HG03565 (cell line): ENCODE results near the gene MAPK10.
"Not testable (repeated sequence)": the region's sequence is repeated elsewhere in the genome, so short reads cannot be mapped to it uniquely, and the experiment has no call there.

Experiments
- ATAC-seq: cut with Tn5 transposase; IDR thresholded peaks from one replicate; pipeline ENCODE4 v1.9.1; 2021; ENCODE audit warnings: mild to moderate bottlenecking, moderate library complexity; ENCODE audit not compliant: unreplicated experiment

The MAPK10 gene

GRCh38 chr4:86114563-86114962, 245.3 kb downstream of the MAPK10 start:
- no peak for ATAC-seq

DNA sequence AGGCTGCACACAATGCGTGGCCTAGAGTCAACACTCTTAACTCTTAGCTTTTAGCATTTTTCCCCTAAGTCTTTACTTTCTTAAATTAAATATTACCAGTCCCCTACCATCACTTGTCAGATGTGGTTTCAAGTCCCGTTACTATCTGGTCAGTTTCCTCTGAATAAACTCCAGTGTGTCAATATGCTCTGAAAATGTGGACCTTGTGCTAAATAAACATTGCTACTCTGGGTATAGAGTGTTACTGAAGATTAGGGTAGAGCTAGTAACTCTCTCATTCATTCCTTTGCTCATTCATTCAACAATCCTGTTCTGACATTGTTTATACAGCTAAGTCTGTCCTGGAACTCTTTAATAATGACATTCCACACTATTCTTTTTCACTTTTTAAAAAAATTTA, 251.0 kb downstream of the MAPK10 start:
- ATAC-seq: no peak

- ATAC-seq: no peak
These were observed 251.7 kb downstream of the MAPK10 start for GRCh38 chr4:86108137-86108536.

DNA sequence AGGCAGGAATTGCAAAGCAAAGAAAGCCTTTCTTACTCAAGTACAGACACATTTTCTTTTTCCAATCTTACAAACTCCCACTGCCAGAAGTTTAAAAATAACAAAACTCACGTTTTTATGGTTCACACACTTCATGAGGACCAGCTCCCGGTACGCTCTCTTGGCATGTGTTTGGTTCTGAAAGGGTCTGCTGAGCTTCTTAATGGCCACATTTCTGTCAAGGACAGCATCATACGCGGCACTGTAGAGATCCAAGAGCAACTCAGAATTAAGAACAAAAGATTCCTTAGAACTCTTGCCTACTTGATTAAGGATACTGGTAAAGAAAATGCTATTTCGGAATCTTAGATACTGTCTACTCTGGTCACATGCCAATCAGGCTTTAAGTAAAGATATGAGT, 252.7 kb downstream of the MAPK10 start:
- ATAC-seq: no peak

- no peak for ATAC-seq
These were observed 253.4 kb downstream of the MAPK10 start for GRCh38 chr4:86106475-86106874.

DNA sequence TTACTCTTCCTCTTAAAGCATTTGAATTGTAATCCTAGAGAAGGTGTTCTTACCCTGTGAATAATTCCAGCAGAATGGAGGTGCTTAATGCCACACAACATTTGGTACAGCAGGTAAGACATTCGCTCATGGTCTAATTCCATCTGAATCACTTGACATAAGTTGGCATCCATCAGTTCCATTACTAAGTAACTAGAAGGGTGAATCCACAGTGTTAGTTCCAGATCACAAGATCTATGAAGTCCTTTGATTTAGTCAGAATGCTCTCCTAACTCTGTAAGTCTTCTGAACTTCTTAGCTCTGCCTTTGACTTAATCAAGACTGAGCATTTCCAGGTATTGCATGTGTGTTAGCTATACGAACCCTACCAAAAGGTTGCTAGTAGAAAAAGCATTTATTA, 258.0 kb downstream of the MAPK10 start:
- ATAC-seq: no peak

DNA sequence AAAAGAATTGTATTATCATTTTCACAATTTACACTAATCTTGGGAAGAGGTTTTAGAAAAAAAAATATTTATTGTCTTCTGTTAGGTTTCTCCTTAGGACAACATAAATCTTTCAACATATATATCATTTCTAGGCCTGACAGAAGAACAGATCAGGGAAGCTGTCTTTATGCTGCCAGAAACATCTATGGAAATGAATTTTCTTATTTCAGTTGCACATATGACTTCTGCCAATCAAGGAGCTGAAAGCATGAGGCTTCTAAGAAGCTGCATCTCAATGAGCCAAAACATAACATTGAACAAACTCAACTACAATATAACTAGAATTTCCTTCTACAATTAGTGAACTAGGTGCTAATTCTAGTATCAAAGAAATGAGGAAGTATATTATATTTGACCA, 258.4 kb downstream of the MAPK10 start:
- ATAC-seq: no peak

DNA sequence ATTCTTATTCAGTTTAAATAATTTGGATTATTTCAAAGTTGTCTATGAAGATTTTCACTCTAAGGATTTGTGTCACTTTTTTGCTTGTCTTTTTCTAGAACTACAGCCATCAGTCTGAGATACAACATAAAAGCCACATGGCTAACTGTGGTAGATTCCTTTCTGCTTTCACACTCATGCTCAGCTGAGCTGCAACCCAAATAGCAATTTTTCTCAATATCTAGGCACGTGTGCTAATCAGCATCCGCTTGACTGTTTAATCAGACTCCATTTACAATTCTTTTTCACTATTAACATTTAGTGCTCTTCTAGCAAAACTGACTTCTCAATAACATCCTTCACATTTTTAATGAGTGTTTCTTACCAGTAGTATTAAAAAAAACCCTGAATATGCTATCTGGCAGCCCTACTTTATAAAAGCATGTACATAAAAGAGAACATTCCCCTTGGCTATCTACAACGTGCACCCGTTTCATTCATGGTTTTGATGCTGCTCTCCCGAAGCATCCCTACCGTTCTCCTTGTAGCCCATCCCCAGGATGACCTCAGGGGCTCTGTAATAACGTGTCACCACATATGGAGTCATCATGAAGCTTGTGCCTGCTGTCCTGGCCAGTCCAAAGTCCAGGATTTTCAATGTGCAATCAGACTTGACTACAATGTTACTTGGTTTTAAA, 259.2 kb downstream of the MAPK10 start:
- no peak for ATAC-seq

GRCh38 chr4:86099348-86099747, 260.5 kb downstream of the MAPK10 start:
- ATAC-seq: no peak

DNA sequence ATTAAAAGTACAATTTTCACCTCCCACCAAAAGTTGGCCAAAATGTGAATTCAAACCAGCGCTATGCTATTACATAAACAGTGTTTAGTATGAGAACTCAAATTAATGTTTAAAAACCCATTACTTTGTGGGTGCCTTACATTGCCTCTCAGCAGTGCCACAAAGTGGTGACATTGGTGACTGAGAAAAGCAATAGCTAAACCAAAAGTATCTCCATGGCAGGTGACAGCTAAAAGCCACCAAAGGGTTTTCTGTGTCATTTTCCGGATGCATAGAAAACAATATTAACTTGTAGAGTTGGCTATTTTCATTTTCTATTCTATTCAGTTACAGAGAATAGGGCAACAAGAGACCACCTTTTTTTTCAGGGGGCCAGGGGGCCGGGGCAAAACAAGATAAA, 261.2 kb downstream of the MAPK10 start:
- ATAC-seq: no peak

- ATAC-seq: no peak
These were observed 263.5 kb downstream of the MAPK10 start for GRCh38 chr4:86096373-86096772.

DNA sequence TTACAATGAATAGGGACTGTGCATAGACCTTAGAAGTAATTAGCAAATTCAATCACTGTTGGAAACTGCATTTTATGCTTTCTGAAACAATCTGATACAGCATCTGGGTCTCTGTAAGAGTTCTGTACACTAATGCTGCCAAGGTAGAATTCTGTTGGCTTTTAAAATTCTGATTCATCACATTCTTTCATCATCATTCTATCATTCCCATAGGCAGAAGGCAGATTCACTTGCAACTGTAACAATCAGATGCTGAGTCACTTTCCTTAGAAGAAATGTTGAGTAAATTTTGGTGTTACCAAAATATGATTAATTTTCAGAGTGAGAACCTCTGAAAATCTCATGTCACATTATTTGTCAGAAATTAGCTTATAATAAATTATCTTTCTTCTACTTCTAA, 267.2 kb downstream of the MAPK10 start:
- no peak for ATAC-seq

DNA sequence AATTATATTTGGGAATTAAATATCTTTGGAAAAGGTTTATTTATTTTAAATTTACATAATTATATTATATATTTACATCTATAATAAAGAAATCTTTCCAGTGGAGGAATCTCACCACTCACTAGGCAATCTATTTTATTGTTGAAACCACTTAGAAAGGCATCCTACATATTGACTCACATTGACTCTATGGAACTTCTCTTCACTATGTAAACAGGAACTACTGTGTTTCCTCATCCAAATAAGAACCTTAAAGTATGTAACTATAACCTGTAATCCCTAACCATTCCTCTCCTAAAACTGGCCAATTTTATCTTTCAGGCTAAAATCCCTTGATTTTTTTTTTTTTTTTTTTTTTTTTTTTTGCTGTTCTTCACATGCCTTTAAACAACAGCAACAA, 268.7 kb downstream of the MAPK10 start:
- no peak for ATAC-seq

- ATAC-seq: no peak
These were observed 270.0 kb downstream of the MAPK10 start for GRCh38 chr4:86089781-86090323.

DNA sequence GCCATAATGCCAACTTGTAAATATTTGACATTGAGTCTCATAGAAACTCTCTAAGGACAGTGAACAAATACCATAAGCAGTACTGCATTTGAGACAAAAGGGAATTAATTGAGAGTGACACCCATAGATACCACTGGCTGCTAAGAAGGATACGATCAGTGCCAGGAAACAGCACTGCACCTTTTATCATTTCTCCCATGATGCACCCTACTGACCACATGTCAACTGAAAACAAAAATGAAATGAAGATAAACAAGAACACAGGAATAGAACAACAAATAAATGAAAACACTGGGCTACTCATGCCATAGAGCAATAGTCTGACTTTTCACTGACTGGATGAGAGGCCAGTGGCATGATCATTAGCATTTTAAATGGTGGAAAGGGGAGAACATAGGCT, 270.8 kb downstream of the MAPK10 start:
- no peak for ATAC-seq

DNA sequence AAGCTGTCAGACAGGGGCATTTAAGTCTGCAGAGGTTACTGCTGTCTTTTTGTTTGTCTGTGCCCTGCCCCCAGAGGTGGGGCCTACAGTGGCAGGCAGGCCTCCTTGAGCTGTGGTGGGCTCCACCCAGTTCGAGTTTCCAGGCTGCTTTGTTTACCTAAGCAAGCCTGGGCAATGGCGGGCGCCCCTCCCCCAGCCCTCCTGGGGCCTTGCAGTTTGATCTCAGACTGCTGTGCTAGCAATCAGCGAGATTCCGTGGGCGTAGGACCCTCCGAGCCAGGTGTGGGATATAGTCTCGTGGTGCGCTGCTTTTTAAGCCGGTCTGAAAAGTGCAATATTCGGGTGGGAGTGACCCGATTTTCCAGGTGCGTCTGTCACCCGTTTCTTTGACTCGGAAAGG, 284.1 kb downstream of the MAPK10 start:
- ATAC-seq: not testable (repeated sequence)

DNA sequence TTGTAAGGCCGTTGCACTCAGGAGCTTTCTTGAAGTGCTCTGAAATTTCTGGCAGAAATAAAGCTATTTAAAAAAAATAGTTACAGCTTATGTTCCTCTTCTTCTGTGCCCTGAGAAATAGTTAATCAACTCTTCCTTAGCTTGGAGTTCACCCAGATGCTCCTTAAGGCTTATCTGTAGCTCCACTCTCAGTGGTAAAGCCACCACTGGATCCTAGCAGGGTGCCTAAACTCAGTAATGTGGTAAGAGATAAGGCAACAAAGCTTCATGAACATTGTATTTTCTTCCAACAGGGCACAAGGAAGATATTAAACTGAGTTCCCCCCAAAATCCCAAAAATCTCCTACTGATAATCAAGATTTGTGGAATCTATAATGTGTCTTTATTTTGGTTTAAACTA, 299.5 kb downstream of the MAPK10 start:
- no peak for ATAC-seq

DNA sequence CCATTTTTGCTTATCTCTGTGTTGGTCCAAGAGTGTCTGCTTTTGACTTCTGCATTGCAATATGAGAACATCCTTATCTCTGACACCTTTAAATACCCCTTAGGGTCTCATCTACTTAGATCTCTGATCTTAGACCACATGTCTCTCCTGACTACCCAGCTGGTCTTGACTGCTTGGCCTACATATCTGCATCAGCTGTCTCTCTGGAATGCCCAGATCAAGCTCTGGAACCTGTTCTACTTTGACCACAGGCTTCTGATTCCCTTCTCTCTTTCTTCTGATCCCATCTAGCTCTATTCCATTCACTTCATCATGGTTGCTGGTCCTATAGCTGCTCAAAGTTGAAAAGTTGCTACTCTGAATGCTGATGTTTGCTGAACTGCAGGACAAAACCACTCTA, 301.2 kb downstream of the MAPK10 start:
- ATAC-seq: no peak

- no peak for ATAC-seq
These were observed 304.0 kb downstream of the MAPK10 start for GRCh38 chr4:86055898-86056297.

GRCh38 chr4:86054286-86055032, 305.4 kb downstream of the MAPK10 start:
- no peak for ATAC-seq

DNA sequence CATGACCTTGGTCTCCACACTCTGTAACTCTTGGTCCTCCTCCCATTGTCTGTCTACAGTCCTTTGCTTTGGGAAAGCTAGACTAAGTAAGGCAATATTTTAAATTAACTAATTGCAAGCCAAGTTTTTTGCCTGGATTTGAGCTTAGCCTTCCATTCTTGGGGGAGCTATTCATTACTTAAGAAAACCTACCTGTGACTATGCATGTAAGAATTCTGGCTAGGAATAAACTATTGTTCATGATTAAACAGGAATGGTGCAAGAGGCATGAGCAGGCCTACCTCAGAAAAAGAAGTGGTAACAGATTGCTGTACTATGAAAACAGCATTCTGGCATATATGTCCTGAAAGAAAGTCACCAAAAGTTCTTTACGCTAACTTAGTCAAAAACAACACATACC, 309.4 kb downstream of the MAPK10 start:
- no peak for ATAC-seq

- ATAC-seq: no peak
These were observed 311.4 kb downstream of the MAPK10 start for GRCh38 chr4:86048426-86048825.
